Endothelial cell of umbilical vein (primary cell): Measurements from ENCODE around the gene ISG15.

Experiments
- EZH2 ChIP-seq: IDR thresholded peaks from 2 replicates; pipeline ENCODE4 v1.6.1; 2012; ENCODE audit warnings: borderline replicate concordance, low read depth, mild to moderate bottlenecking, moderate library complexity, low read length, inconsistent platforms; ENCODE audit not compliant: severe bottlenecking
- FOS ChIP-seq: IDR thresholded peaks from 2 replicates; pipeline ENCODE4 v1.6.1; 2011; ENCODE audit warnings: mild to moderate bottlenecking, low read length, moderate library complexity, borderline replicate concordance; ENCODE audit not compliant: insufficient read depth
- GATA2 ChIP-seq: IDR thresholded peaks from 2 replicates; pipeline ENCODE4 v1.7.0; 2011; ENCODE audit warnings: low read depth, mild to moderate bottlenecking, moderate library complexity, mixed read lengths, low read length; ENCODE audit not compliant: insufficient read length, insufficient read depth
- JUN ChIP-seq: IDR thresholded peaks from 2 replicates; pipeline ENCODE4 v1.6.1; 2011; ENCODE audit warnings: borderline replicate concordance, low read depth; ENCODE audit not compliant: insufficient read length, insufficient read depth
- MYC ChIP-seq: IDR thresholded peaks from one replicate; pipeline ENCODE4 v1.6.1; 2011; ENCODE audit warnings: mild to moderate bottlenecking, low read depth, low read length
- POLR2A ChIP-seq: IDR thresholded peaks from 2 replicates; pipeline ENCODE4 v1.6.1; 2012; ENCODE audit warnings: low read depth, mild to moderate bottlenecking, control low read depth, low read length
- POLR2AphosphoS5 ChIP-seq: IDR thresholded peaks from 2 replicates; pipeline ENCODE4 v1.6.1; 2012; ENCODE audit warnings: low read depth, mild to moderate bottlenecking, control low read depth, low read length, moderate library complexity; ENCODE audit not compliant: insufficient read depth
- TF ChIP-seq, protein P1 (sequence below), 2 donors: IDR thresholded peaks; 1 replicate in 1 of 2; 2 replicates in 1 of 2; pipeline ENCODE4 v1.5.1; 2011; ENCODE audit warnings: low read length in 2 of 2, mild to moderate bottlenecking in 2 of 2, moderate library complexity in 2 of 2, control low read depth in 1 of 2, inconsistent platforms in 1 of 2, low read depth in 1 of 2; ENCODE audit not compliant: insufficient read depth in 1 of 2; ENCODE audit errors: extremely low read depth in 1 of 2
- TF ChIP-seq, protein P2 (sequence below): IDR thresholded peaks from 2 replicates; pipeline ENCODE4 v1.6.1; 2011; ENCODE audit not compliant: insufficient read depth, insufficient read length

DNA sequence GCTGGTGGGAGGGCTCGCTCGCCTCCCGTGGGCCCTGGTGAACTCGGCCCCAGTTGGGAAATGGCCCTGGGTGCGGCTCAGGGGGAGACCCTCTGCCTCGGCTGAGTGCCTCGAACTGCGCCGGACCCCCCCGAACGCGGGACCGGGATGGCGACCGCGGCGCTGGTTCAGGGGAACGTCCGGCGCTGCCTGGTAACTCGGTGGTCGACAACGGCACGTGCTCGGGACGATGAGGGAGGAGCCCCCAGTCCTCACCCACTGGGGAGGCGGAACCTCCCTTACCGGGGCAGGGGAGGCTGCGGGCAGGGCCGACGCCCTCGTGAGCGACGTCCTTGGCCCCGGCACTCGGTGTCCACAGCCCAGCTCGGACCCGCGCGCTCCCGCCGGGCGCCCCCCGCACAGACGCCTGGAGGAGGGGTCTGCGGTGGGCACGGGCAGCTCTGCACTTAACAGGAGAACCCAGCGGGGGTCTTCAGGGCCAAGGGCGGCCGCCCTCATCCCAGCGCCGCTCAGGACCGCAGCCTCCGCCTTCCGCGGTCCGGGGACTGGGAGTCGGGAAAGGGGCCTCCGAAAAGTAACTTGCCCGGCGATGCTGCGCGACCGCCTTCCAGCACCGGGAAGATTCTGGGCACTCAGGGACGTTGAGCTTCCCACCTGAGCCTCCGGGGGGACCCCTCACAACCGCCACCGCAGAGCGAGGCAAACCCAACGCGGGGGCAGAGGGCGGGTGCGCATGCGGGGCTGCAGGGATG is 15.1 kb upstream of the ISG15 start:
- TF ChIP-seq, protein P1, sequence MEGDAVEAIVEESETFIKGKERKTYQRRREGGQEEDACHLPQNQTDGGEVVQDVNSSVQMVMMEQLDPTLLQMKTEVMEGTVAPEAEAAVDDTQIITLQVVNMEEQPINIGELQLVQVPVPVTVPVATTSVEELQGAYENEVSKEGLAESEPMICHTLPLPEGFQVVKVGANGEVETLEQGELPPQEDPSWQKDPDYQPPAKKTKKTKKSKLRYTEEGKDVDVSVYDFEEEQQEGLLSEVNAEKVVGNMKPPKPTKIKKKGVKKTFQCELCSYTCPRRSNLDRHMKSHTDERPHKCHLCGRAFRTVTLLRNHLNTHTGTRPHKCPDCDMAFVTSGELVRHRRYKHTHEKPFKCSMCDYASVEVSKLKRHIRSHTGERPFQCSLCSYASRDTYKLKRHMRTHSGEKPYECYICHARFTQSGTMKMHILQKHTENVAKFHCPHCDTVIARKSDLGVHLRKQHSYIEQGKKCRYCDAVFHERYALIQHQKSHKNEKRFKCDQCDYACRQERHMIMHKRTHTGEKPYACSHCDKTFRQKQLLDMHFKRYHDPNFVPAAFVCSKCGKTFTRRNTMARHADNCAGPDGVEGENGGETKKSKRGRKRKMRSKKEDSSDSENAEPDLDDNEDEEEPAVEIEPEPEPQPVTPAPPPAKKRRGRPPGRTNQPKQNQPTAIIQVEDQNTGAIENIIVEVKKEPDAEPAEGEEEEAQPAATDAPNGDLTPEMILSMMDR (IDR thresholded peaks at IDR 0.05; ENCODE audit: extremely low read depth in 1 of 2, insufficient read depth in 1 of 2, low read depth in 1 of 2, low read length in 2 of 2), result no peak
- peak; percentile 22 for TF ChIP-seq EZH2
- TF ChIP-seq POLR2A, result no peak
- TF ChIP-seq, protein P2, sequence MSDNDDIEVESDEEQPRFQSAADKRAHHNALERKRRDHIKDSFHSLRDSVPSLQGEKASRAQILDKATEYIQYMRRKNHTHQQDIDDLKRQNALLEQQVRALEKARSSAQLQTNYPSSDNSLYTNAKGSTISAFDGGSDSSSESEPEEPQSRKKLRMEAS, result no peak
- TF ChIP-seq POLR2AphosphoS5, result no peak
- TF ChIP-seq JUN, result no peak
- no peak for TF ChIP-seq MYC
- TF ChIP-seq FOS, result no peak
- no peak for TF ChIP-seq GATA2
